ENCODE measurements around the gene PGD.
A peak's percentile ranks its signal among the peaks of the same experiment; 100 is the strongest.
"Not testable (repeated sequence)": the region's sequence is repeated elsewhere in the genome, so short reads cannot be mapped to it uniquely, and the experiment has no call there.

The PGD gene

DNA sequence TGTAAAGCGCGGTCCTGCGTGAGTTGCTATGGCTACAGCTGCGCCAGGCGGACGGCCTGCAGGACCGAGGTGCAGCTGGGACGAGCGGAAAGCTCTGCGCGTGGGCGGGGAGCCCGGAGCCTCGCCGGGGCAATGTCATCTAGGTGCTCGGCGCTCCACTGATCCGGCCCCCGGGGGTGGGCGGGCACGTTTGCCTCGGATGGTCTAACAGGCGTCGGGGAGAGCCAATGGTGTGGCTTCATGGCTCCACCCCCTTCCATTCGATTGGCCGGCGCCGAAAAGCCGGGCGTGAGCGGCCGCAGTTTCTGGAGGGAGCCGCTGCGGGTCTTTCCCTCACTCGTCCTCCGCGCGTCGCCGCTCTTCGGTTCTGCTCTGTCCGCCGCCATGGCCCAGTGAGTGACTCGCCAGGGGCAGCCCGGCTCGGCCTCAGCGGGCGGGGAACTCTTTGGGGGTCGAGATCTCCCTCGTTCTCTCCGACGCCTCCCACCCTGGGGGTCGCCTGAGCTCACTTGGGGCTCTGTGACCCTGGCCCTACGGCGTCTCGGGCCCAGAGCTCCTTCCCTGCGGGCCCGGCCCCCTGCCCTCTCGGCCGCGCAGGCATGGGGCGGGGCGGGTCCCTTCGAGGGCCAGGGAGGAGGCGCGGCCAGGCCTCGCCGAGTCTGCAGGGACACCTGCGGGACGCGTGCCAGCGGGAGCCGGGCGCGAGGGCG, at the start of gene PGD:
TSS of gene PGD (plus strand) at position 331 of the 710 bp plus-strand sequence. CDS start at position 385, 54 bp downstream.
- in situ Hi-C loops (cut with HindIII; ENCODE audit: low pct_ligation_motif_present, low pct_unique_long_range_greater_than_20kb, low sequenced_read_pairs), result no loop called here
- peak; percentile 95 for DNase-seq

DNA sequence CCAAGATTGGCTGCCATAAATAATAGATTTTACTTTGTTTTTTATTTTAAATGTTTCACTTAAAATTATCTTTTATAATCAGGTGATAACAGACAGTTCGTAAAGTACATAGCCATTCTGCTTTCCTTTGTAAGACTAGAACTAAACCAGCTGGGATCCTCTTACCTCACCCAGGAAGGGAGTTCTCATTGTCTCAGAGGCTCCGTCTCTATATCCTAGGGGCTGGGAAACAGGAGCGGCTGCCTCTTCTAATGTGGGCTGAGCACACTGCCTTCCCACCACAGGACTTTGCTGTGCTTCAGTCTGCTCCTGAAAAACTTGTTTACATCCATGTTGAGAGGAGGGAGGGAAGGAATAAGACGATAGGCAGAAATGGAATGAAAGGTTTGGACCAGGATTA, 45.6 kb upstream of the PGD start:
- in situ Hi-C loops (cut with HindIII; ENCODE audit: low pct_ligation_motif_present, low pct_unique_long_range_greater_than_20kb, low sequenced_read_pairs), result no loop called here
- DNase-seq, result no peak

DNA sequence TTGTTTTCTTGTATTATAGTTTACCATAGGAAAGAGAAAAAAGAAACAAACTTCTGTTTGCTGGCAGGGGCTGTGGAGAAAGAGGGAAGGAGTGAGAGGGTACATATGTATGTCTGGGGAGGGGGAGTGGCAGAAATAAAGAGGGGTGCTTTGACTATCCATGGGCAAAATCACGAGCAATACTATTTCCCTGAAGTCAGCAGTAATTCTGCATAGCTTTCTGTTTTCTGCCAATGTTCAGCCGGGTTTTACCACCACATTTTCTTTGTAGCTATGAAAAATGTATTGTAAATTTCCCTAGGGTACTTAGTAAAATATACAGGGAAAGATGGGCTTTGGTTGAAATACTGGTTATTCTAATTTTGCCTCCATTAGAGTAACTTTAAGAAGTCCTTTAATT, 45.2 kb upstream of the PGD start:
- in situ Hi-C loops (cut with HindIII; ENCODE audit: low pct_ligation_motif_present, low pct_unique_long_range_greater_than_20kb, low sequenced_read_pairs), result no loop called here
- DNase-seq, result no peak

DNA sequence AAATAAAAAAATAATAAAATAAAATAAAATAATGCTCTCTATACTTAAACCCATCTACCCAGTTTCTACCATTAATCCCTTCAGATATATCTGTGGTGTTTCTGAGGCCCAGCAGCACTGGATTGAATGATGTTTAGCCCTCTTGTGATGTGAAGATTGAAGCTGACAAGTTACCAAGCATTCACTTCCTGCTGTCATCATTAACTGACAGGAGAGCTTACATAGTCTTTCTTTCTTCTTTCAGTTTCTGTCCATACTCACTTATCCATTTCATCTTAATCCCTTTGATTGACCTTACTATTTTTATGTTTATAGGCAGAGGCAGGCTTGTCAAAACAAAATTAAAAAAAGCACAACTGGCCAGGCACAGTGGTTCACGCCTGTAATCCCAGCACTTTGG, 38.8 kb upstream of the PGD start:
- in situ Hi-C loops (cut with HindIII; ENCODE audit: low pct_ligation_motif_present, low pct_unique_long_range_greater_than_20kb, low sequenced_read_pairs), result no loop called here
- no peak for DNase-seq

DNA sequence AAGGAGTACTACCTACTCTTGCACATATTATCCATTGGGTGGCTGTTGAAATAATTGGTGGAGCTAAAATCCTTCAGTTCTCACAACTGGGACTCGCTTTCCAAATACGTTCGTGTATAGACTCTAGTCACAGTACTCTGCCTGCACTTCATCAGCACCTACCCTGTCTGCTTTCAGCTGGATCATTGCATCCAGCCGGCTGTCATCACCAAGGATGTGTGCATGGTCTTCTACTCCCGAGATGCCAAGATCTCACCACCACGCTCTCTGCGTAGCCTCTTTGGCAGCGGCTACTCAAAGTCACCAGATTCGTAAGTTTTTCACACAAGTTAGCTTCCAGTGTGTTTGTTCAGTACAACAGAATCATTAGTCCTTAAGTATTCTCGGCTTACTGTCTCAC, 37.3 kb upstream of the PGD start:
- no peak for DNase-seq
- in situ Hi-C loops (cut with HindIII; ENCODE audit: low pct_ligation_motif_present, low pct_unique_long_range_greater_than_20kb, low sequenced_read_pairs), result no loop called here

DNA sequence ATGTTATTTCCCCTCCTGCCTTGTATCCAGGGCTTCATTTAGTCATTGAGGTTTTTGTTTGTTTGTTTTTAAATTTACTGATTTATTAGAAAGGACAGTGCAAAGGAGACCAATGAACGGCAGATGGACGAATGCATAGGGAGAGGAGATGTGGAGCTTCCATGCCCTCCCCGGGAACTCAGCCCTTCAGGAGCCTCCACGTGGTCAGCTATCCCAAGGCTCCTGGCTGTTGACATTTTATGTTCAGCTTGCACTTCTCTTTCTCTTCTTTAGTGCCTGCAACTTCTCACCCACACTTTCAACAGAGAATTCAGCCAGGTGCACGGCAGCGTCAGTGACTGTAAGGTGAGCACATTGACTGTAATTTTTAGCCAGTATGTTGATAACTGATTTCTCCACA, 30.7 kb upstream of the PGD start:
- in situ Hi-C loops (cut with HindIII; ENCODE audit: low pct_ligation_motif_present, low pct_unique_long_range_greater_than_20kb, low sequenced_read_pairs), result no loop called here
- DNase-seq, result no peak

DNA sequence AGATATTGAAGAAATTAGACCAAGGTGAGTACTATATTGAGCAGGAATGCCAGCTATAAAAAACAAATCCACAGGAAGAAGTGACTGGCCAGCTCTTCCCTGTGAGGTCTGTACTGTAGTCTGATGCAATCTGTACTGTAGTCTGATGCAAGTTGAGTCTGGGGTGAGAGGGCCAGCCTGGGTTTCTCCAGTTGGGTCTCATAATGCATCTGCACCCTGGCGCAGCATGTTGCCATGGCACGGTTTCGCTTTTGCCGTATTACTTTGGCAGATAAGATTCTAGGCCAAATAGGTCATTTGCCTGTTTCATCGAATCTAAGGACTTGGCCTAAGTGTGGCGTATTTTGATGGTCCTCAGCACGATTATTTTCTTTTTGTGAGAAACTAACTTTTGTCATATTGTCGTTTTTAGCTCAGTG, 24.4 kb upstream of the PGD start:
- in situ Hi-C loops (cut with HindIII; ENCODE audit: low pct_ligation_motif_present, low pct_unique_long_range_greater_than_20kb, low sequenced_read_pairs), result no loop called here
- DNase-seq, result no peak

DNA sequence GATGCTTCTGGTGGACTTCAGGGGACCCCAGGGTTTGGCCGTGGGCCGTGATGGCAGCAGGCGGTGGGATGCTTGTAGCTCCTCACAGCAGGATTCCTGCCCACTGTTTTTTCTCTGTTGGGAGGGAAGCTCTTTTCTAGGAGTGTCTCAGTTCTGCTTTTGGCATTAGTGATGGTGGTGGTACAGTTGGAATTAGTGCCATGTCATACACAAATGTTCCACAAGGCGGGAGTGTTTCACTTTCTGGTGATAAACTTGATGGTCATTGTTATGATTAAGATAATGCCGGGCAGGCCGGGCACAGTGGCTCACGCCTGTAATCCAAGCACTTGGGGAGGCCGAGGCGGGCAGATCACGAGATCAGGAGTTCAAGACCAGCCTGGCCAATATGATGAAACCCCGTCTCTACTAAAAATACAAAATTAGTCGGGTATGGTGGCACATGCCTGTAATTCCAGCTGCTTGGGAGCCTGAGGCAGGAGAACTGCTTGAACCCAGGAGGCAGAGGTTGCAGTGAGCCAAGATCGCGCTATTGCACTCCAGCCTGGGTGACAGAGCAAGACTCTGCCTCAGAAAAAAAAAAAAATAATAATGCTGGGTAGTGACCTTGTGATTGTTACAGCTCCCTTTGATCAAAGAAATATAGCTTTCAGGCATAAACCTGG, 21.4 kb upstream of the PGD start:
- DNase-seq, result peak; percentile 69
- in situ Hi-C loops (cut with HindIII; ENCODE audit: low pct_ligation_motif_present, low pct_unique_long_range_greater_than_20kb, low sequenced_read_pairs), result not testable (repeated sequence)

DNA sequence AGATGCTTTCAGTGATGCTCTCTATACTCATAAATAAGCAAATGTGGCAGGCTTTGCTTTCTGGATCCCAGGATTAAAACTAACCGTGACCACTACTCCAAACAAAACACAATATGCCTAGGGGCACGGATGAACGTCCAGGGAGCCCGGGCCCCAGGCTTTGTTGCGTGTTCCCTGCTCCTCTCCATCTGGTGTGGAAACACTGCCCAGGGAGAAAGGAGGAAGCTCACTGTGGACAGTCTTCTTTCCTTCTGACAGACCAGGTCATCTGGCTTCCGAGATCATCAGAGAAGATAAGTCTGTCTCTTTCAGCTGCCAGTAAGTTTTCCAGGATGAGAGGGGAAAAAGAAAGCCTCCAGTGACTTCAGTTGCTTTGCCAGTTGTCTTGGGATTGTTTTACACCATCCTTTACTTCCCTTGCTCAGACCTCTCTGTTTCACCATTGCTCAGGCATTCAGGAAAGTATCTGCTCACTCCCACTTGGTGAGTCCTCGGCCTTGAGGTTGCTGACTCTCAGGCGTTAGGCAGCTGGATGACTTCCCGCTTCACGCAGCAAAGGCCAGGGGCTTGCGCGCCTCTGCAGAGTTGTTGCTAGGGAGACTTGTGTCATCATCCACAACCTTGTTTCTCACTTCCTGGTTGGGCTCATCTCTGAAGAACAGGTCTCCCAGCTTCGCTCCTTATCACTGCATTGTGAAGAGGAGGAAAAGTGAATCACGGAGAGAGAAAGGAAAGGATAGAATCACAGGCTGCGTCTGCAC, 20.6 kb upstream of the PGD start:
- in situ Hi-C loops (cut with HindIII; ENCODE audit: low pct_ligation_motif_present, low pct_unique_long_range_greater_than_20kb, low sequenced_read_pairs), result no loop called here
- DNase-seq, result no peak

DNA sequence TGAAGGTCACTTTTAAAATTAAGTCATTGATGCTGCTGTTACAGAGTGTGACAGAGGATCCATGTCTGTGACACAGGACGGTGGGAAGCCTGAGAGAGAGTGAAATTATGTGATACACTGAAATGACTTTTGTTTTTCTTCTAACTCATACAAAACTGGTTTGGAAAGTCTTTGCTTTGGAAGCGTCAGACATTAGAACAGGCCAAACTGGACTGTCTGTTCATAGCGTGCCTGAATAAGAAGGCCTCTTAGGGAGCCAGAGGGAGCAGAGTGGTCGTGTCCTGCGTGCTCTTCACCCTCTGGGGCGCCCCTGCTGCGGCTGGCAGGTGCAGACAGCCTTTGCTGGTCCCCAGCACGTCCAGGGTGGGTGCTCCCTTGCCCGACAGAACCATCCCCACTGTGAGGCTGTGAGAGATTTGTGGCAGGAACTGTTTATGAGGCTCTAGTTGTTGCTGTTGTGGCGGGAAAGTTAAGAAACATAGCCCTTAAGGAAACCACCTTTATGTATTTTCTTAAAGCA, 19.7 kb upstream of the PGD start:
- in situ Hi-C loops (cut with HindIII; ENCODE audit: low pct_ligation_motif_present, low pct_unique_long_range_greater_than_20kb, low sequenced_read_pairs), result no loop called here

DNA sequence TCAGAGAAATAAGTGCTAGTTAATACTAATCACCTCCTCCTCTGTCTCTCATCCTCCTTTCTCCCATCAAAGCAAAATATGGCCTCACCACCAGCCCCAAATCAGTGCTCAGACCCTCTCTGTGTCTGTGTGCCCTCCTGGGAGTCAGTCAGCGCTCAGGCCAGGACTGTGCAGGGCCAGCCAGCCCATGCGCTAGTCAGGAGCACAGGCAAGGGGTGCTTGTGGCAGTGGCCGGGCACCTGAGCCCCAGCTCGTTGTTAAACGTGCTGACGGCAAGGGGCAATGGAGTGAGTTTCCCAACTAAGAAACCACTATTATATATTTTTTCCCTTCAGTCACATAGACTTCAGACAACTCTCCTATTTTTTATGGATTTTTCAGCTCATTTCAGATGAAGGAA, 19.2 kb upstream of the PGD start:
- in situ Hi-C loops (cut with HindIII; ENCODE audit: low pct_ligation_motif_present, low pct_unique_long_range_greater_than_20kb, low sequenced_read_pairs), result no loop called here

More for the DNA sequence above, 19.7 kb upstream of the PGD start:
- DNase-seq, result no peak

DNA sequence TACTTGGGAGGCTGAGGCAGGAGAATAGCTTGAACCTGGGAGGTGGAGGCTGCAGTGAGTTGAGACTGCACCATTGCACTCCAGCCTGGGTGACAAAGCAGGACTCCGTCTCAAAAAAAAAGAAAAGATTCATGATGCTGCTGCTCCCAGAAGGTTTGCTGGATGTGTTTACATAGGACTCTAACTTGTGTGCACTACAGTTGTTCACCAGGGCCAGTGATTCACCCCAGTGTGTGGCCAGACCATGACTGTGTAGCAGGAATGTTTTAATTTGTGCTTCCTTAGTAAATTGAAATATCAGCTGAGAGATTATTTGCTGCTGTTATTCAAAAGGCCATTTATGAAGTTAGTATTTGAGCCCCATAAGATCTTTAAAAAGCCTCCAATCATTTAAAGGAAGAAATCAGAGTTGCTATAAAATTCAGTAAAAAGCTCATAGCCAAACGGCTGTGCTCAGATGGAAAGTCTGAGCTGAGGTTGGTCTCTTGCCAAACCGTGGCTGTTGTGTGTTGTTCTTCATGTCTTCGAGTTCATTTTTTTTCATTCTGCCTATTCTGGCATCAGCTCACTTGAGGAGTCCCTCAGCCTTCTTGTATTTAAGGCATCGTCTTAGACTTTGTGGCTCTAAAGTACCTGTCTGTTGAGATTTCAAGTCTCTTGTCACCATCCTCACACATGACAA, 18.1 kb upstream of the PGD start:
- in situ Hi-C loops (cut with HindIII; ENCODE audit: low pct_ligation_motif_present, low pct_unique_long_range_greater_than_20kb, low sequenced_read_pairs), result no loop called here
- DNase-seq, result no peak

More for the DNA sequence above, 19.2 kb upstream of the PGD start:
- no peak for DNase-seq

DNA sequence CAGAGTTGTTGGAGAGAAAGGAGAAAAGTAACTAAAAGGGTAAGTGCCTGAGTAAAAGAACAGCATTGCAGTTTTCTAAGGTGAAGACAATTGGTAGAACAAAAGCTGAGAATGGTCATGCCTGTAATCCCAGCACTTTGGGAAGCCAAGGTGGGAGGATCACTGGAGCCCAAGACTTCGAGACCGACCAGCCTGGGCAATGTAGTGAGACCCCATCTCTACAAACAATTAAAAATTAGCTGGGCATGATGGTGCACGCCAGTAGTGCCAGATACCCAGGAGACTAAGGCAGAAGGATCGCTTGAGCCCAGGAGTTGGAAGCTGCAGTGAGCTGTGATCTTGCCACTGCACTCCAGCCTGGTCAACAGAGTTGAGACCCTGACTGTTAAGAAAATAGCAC, 15.2 kb upstream of the PGD start:
- DNase-seq, result no peak
- in situ Hi-C loops (cut with HindIII; ENCODE audit: low pct_ligation_motif_present, low pct_unique_long_range_greater_than_20kb, low sequenced_read_pairs), result no loop called here

DNA sequence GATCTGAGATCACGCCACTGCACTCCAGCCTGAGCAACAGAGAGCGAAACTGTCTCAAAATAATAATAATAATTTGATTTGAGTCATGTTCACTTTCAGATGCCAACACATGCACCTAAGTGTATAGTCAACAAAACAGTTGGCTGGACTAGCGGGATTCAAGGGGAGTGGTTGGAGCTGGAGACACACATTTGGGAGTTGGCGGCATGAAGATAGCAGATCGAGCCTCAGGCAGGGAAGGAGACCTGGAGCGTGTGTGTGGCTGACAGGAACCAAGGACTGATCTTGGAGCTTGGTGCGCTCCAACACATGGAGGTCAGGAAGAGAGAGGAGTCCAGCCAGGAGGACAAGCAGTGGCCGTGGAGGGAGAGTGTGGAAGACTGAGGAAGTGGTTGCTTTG, 14.6 kb upstream of the PGD start:
- in situ Hi-C loops (cut with HindIII; ENCODE audit: low pct_ligation_motif_present, low pct_unique_long_range_greater_than_20kb, low sequenced_read_pairs), result no loop called here
- DNase-seq, result no peak

DNA sequence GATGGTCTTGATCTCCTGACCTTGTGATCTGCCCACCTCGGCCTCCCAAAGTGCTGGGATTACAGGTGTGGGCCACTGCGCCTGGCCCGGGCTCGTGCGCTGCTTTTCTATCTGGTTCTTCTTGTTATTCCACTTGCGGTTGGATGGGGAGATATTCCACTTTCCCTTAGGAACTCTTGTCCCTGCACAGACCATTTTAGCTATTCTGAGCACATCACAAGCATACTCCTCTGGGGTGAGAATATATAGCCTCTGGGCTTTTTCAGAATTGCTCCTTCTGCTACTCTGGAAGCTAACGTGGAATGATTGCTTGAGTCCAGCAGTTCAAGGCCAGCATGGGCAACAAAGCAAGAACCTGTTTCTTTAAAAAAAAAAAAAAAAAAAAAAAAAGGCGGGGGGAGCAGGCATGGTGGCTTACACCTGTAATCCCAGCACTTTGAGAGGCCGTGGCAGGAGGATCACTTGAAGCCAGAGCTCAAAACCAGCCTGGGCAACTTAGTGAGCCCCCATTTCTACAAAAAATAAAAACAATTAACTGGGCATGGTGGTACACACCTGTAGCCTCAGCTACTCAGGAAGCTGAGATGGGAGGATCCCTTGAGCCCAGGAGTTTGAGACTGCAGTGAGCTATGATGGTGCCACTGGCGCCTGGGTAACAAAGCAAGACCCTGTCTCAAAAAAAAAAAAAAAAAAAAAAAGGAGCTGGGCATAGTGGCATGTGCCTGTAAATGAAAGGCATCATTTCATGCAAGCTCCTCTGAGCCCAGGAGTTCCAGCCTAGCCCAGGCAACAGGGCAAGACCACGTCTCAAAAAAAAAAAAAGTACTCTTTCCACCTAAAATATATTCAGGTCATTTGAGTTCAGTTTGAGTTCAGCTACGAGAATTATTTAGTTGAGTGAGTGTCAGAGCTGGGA, 11.8 kb upstream of the PGD start:
- no peak for DNase-seq
- in situ Hi-C loops (cut with HindIII; ENCODE audit: low pct_ligation_motif_present, low pct_unique_long_range_greater_than_20kb, low sequenced_read_pairs), result no loop called here

DNA sequence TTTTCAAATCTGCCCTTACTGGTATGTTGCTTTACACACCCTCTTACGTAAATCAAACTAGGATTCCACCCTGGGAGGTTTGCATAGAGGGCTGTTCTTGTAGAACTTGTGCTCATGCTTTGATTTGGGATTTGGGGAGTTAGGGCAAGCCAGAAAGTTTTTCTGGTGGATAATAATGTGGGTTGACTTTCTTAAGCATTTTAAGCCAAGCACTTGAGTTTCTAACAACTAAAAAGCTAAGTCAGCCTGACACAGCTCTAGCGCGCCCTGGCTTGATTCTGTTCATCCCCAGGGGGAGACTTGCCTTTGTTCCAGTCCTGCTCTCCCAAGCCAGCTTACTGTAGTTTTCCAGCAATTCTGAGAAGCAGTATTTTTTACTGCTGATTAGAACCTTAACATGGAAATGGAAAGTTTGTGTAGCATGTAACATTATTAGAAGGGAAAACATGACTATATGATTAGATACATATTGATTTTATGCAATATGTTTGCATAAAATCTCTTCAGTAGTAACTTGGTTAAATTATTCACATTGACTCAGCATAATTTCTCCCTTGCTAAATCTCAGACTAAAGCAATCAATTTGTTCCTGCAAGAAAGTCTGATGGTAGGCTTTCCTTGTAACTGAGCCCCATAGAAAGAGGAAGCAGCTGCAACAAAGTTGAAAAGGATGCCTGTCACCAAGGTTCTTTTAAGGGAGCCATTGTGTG, 11.0 kb upstream of the PGD start:
- DNase-seq, result no peak
- in situ Hi-C loops (cut with HindIII; ENCODE audit: low pct_ligation_motif_present, low pct_unique_long_range_greater_than_20kb, low sequenced_read_pairs), result no loop called here

DNA sequence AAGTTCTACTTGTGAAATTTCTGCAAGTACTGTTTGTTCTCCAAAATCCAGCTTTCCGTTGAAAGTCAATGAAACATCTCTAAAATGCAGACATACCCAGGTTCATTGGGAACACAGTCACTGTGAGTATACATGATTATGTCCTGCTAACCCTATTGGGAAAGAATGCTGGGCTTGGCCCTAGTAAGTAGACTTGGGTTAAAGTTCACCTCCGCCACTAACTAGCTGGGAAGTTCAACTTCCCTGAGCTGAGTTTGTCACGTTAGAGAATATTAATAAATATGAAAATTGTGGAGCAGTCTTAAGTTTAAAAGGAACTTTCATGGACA, 10.5 kb upstream of the PGD start:
- no peak for DNase-seq
- in situ Hi-C loops (cut with HindIII; ENCODE audit: low pct_ligation_motif_present, low pct_unique_long_range_greater_than_20kb, low sequenced_read_pairs), result no loop called here
